Measurements from ENCODE around the gene CLCC1.

Gene CLCC1

GRCh38 chr1:108955881-108956280, 7.4 kb downstream of the CLCC1 start:
- TF ChIP-seq MYC (IDR thresholded peaks at IDR 0.05; ENCODE audit: low read depth, low read length): no peak
- no peak for TF ChIP-seq POLR2A (IDR thresholded peaks at IDR 0.05; ENCODE audit: extremely low read depth, insufficient read length)
- no peak for TF ChIP-seq CTCF (IDR thresholded peaks at IDR 0.05; ENCODE audit: low read depth, low read length)
- no peak for TF ChIP-seq MAX (IDR thresholded peaks at IDR 0.05; ENCODE audit: low read depth, low read length)
- DNase-seq (ENCODE audit: low read depth): no peak
- H3K4me3 ChIP-seq (ENCODE audit: low read depth, low read length): no peak overlapping the region

GRCh38 chr1:108955111-108955510, 8.2 kb downstream of the CLCC1 start:
- no peak overlapping the region for H3K4me3 ChIP-seq (ENCODE audit: low read depth, low read length)
- DNase-seq (ENCODE audit: low read depth): no peak
- no peak for TF ChIP-seq CTCF (IDR thresholded peaks at IDR 0.05; ENCODE audit: low read depth, low read length)
- no peak for TF ChIP-seq MAX (IDR thresholded peaks at IDR 0.05; ENCODE audit: low read depth, low read length)
- TF ChIP-seq POLR2A (IDR thresholded peaks at IDR 0.05; ENCODE audit: extremely low read depth, insufficient read length): no peak
- no peak for TF ChIP-seq MYC (IDR thresholded peaks at IDR 0.05; ENCODE audit: low read depth, low read length)

- TF ChIP-seq MYC (IDR thresholded peaks at IDR 0.05; ENCODE audit: low read depth, low read length) (no peak), CTCF (IDR thresholded peaks at IDR 0.05; ENCODE audit: low read depth, low read length) (no peak), MAX (IDR thresholded peaks at IDR 0.05; ENCODE audit: low read depth, low read length) (no peak), POLR2A (IDR thresholded peaks at IDR 0.05; ENCODE audit: extremely low read depth, insufficient read length) (no peak)
- no peak for DNase-seq (ENCODE audit: low read depth)
These were observed 9.8 kb downstream of the CLCC1 start for GRCh38 chr1:108953452-108953851.

GRCh38 chr1:108951242-108951641, 12.0 kb downstream of the CLCC1 start:
- TF ChIP-seq CTCF (IDR thresholded peaks at IDR 0.05; ENCODE audit: low read depth, low read length) (no peak), MYC (IDR thresholded peaks at IDR 0.05; ENCODE audit: low read depth, low read length) (no peak), MAX (IDR thresholded peaks at IDR 0.05; ENCODE audit: low read depth, low read length) (no peak), POLR2A (IDR thresholded peaks at IDR 0.05; ENCODE audit: extremely low read depth, insufficient read length) (no peak)
- no peak overlapping the region for H3K4me3 ChIP-seq (ENCODE audit: low read depth, low read length)
- no peak for DNase-seq (ENCODE audit: low read depth)

More at GRCh38 chr1:108953452-108953851, 9.8 kb downstream of the CLCC1 start:
- H3K4me3 ChIP-seq (ENCODE audit: low read depth, low read length): no peak overlapping the region

- TF ChIP-seq POLR2A (IDR thresholded peaks at IDR 0.05; ENCODE audit: extremely low read depth, insufficient read length) (no peak), CTCF (IDR thresholded peaks at IDR 0.05; ENCODE audit: low read depth, low read length) (no peak), MAX (IDR thresholded peaks at IDR 0.05; ENCODE audit: low read depth, low read length) (no peak), MYC (IDR thresholded peaks at IDR 0.05; ENCODE audit: low read depth, low read length) (no peak)
- no peak for DNase-seq (ENCODE audit: low read depth)
- no peak overlapping the region for H3K4me3 ChIP-seq (ENCODE audit: low read depth, low read length)
These were observed 14.2 kb downstream of the CLCC1 start for GRCh38 chr1:108949044-108949443.

All from NB4 (cell line).